ENCODE data around the gene SFXN2. TPM values are rescaled to one million over a fixed set of nuclear protein-coding genes. Genes with fewer than 3 reads are reported as not detected.

Gene SFXN2
- total and polyA plus RNA-seq, 2 experiments from 2014 or later = 5.7 to 6.2 TPM

DNA sequence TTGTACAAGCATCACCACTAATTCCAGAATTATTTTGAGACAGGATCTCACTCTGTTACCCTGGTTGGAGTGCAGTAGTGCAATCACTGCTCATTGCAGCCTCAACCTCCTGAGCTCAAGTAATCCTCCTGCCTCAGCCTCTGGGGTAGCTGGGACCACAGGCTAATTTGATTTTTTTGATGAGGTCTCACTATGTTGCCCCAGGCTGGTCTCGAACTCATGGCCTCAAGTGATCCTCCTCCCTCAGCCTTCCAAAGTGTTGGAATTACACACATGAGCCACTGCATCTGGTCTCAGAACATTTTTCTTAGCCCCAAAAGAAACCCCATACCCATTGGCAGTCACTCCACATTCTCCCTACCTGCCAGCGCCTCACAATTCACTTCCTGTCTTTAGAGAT lies 25.8 kb downstream of the SFXN2 start (continued):
- TF ChIP-seq, protein P1, sequence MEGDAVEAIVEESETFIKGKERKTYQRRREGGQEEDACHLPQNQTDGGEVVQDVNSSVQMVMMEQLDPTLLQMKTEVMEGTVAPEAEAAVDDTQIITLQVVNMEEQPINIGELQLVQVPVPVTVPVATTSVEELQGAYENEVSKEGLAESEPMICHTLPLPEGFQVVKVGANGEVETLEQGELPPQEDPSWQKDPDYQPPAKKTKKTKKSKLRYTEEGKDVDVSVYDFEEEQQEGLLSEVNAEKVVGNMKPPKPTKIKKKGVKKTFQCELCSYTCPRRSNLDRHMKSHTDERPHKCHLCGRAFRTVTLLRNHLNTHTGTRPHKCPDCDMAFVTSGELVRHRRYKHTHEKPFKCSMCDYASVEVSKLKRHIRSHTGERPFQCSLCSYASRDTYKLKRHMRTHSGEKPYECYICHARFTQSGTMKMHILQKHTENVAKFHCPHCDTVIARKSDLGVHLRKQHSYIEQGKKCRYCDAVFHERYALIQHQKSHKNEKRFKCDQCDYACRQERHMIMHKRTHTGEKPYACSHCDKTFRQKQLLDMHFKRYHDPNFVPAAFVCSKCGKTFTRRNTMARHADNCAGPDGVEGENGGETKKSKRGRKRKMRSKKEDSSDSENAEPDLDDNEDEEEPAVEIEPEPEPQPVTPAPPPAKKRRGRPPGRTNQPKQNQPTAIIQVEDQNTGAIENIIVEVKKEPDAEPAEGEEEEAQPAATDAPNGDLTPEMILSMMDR (conservative IDR thresholded peaks at IDR 0.05; ENCODE audit: low read depth in 2 of 2) = no peak
- TF ChIP-seq, protein P2, sequence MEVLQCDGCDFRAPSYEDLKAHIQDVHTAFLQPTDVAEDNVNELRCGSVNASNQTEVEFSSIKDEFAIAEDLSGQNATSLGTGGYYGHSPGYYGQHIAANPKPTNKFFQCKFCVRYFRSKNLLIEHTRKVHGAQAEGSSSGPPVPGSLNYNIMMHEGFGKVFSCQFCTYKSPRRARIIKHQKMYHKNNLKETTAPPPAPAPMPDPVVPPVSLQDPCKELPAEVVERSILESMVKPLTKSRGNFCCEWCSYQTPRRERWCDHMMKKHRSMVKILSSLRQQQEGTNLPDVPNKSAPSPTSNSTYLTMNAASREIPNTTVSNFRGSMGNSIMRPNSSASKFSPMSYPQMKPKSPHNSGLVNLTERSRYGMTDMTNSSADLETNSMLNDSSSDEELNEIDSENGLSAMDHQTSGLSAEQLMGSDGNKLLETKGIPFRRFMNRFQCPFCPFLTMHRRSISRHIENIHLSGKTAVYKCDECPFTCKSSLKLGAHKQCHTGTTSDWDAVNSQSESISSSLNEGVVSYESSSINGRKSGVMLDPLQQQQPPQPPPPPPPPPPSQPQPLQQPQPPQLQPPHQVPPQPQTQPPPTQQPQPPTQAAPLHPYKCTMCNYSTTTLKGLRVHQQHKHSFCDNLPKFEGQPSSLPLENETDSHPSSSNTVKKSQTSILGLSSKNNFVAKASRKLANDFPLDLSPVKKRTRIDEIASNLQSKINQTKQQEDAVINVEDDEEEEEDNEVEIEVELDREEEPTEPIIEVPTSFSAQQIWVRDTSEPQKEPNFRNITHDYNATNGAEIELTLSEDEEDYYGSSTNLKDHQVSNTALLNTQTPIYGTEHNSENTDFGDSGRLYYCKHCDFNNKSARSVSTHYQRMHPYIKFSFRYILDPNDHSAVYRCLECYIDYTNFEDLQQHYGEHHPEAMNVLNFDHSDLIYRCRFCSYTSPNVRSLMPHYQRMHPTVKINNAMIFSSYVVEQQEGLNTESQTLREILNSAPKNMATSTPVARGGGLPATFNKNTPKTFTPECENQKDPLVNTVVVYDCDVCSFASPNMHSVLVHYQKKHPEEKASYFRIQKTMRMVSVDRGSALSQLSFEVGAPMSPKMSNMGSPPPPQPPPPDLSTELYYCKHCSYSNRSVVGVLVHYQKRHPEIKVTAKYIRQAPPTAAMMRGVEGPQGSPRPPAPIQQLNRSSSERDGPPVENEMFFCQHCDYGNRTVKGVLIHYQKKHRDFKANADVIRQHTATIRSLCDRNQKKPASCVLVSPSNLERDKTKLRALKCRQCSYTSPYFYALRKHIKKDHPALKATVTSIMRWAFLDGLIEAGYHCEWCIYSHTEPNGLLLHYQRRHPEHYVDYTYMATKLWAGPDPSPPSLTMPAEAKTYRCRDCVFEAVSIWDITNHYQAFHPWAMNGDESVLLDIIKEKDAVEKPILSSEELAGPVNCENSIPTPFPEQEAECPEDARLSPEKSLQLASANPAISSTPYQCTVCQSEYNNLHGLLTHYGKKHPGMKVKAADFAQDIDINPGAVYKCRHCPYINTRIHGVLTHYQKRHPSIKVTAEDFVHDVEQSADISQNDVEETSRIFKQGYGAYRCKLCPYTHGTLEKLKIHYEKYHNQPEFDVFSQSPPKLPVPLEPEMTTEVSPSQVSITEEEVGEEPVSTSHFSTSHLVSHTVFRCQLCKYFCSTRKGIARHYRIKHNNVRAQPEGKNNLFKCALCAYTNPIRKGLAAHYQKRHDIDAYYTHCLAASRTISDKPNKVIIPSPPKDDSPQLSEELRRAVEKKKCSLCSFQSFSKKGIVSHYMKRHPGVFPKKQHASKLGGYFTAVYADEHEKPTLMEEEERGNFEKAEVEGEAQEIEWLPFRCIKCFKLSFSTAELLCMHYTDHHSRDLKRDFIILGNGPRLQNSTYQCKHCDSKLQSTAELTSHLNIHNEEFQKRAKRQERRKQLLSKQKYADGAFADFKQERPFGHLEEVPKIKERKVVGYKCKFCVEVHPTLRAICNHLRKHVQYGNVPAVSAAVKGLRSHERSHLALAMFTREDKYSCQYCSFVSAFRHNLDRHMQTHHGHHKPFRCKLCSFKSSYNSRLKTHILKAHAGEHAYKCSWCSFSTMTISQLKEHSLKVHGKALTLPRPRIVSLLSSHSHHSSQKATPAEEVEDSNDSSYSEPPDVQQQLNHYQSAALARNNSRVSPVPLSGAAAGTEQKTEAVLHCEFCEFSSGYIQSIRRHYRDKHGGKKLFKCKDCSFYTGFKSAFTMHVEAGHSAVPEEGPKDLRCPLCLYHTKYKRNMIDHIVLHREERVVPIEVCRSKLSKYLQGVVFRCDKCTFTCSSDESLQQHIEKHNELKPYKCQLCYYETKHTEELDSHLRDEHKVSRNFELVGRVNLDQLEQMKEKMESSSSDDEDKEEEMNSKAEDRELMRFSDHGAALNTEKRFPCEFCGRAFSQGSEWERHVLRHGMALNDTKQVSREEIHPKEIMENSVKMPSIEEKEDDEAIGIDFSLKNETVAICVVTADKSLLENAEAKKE (CRISPR knock-in tag; IDR thresholded peaks at IDR 0.05) = no peak
- no peak; the same call in 1 of the 2 replicates for TF ChIP-seq POLR2AphosphoS5 (IDR thresholded peaks at IDR 0.05; ENCODE audit: low read depth)

DNA sequence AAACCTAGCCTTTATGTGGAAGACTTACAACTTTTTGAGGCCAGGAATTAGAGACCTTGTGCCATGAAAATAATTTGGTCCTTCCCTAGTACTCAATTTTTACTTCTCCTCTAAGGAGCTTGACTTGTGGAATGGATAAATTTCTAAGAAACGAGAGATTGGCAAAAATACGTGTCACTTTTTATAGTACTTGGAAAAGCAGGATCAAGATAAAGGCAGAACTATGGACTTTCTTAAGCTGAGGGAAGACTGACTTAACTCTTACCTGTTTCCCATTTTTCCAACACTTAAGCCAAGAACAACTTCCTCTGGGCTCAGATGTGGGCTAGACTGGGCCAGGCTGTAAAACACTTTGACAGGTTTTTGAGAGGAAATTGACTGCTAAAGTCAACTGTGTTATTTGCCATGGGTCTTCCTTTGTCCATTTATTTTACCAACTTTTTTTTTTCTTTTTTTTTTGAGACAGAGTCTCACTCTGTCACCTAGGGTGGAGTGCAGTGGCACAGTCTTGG lies 27.3 kb downstream of the SFXN2 start:
- ATAC-seq (no peak), DNase-seq (ENCODE audit: low spot score) (no peak)
- Histone ChIP-seq H3K4me3 (no peak overlapping the region), H3K4me1 (ENCODE audit: insufficient read depth) (peaks cover 5% of the 10 kb centered on the region; the same call in 1 of the 2 replicates), H3K27ac (ENCODE audit: low read depth) (no peak overlapping the region), H3K4me2 (no peak overlapping the region), H2AFZ (no peak overlapping the region), H3K9me2 (ENCODE audit: insufficient read depth) (no peaks in the 10 kb centered on the region), H3K36me3 (ENCODE audit: insufficient read depth) (no peaks in the 10 kb centered on the region), H3K27me3 (ENCODE audit: insufficient read depth) (no peaks in the 10 kb centered on the region), H4K20me1 (replicated peaks; ENCODE audit: insufficient read depth) (no peaks in the 10 kb centered on the region; the same call in 1 of the 2 replicates), H3K79me2 (replicated peaks; ENCODE audit: insufficient read depth) (peaks cover 20% of the 10 kb centered on the region; the same call in 1 of the 2 replicates), H3F3A (replicated peaks; ENCODE audit: low read depth) (no peaks in the 10 kb centered on the region; the same call in 1 of the 2 replicates)
- Mint-ChIP-seq H3K27ac (no peak overlapping the region), H3K27me3 (ENCODE audit: insufficient read depth, low read depth, poor library complexity) (peaks cover 13% of the 10 kb centered on the region), H3K4me1 (peaks cover 23% of the 10 kb centered on the region), H3K36me3 (ENCODE audit: low read depth) (peaks cover 8% of the 10 kb centered on the region; the same call in 2 of the 3 replicates), H3K4me3 (no peak overlapping the region; the same call in 2 of the 3 replicates), H3K9me3 (no peaks in the 10 kb centered on the region)
- no peak for TF ChIP-seq NANOG (IDR thresholded peaks at IDR 0.05; ENCODE audit: borderline replicate concordance)
- no peak for TF ChIP-seq ZNF114 (CRISPR knock-in tag; IDR thresholded peaks at IDR 0.05)
- no peak for TF ChIP-seq EZH2 (IDR thresholded peaks at IDR 0.05; ENCODE audit: low read depth, unreplicated experiment)
- TF ChIP-seq, protein P3, sequence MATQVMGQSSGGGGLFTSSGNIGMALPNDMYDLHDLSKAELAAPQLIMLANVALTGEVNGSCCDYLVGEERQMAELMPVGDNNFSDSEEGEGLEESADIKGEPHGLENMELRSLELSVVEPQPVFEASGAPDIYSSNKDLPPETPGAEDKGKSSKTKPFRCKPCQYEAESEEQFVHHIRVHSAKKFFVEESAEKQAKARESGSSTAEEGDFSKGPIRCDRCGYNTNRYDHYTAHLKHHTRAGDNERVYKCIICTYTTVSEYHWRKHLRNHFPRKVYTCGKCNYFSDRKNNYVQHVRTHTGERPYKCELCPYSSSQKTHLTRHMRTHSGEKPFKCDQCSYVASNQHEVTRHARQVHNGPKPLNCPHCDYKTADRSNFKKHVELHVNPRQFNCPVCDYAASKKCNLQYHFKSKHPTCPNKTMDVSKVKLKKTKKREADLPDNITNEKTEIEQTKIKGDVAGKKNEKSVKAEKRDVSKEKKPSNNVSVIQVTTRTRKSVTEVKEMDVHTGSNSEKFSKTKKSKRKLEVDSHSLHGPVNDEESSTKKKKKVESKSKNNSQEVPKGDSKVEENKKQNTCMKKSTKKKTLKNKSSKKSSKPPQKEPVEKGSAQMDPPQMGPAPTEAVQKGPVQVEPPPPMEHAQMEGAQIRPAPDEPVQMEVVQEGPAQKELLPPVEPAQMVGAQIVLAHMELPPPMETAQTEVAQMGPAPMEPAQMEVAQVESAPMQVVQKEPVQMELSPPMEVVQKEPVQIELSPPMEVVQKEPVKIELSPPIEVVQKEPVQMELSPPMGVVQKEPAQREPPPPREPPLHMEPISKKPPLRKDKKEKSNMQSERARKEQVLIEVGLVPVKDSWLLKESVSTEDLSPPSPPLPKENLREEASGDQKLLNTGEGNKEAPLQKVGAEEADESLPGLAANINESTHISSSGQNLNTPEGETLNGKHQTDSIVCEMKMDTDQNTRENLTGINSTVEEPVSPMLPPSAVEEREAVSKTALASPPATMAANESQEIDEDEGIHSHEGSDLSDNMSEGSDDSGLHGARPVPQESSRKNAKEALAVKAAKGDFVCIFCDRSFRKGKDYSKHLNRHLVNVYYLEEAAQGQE (IDR thresholded peaks at IDR 0.05; ENCODE audit: unreplicated experiment) = no peak
- no peak for TF ChIP-seq POLR2AphosphoS5 (IDR thresholded peaks at IDR 0.05; ENCODE audit: low read depth)
- no peak for TF ChIP-seq EZH2phosphoT487 (IDR thresholded peaks at IDR 0.05; ENCODE audit: unreplicated experiment)
- TF ChIP-seq JUNB (IDR thresholded peaks at IDR 0.05; ENCODE audit: unreplicated experiment) = no peak
- no peak for TF ChIP-seq STAT1 (IDR thresholded peaks at IDR 0.05; ENCODE audit: unreplicated experiment)
- TF ChIP-seq CREB1 (CRISPR knock-in tag; IDR thresholded peaks at IDR 0.05; ENCODE audit: low read depth) = no peak
- TF ChIP-seq, protein P4, sequence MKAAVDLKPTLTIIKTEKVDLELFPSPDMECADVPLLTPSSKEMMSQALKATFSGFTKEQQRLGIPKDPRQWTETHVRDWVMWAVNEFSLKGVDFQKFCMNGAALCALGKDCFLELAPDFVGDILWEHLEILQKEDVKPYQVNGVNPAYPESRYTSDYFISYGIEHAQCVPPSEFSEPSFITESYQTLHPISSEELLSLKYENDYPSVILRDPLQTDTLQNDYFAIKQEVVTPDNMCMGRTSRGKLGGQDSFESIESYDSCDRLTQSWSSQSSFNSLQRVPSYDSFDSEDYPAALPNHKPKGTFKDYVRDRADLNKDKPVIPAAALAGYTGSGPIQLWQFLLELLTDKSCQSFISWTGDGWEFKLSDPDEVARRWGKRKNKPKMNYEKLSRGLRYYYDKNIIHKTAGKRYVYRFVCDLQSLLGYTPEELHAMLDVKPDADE (IDR thresholded peaks at IDR 0.05) = no peak
- no peak for TF ChIP-seq ZNF331 (CRISPR knock-in tag; IDR thresholded peaks at IDR 0.05; ENCODE audit: low read depth)

Data from GM23338 (cell line).